Measurements from ENCODE around the gene SUPT3H.

Gene SUPT3H

GRCh38 chr6:45398075-45398813 is 20.5 kb upstream of the SUPT3H start:
- in situ Hi-C loops (cut with MboI; ENCODE audit: low sequenced_read_pairs), result no loop called here

GRCh38 chr6:45394586-45395095 is 16.9 kb upstream of the SUPT3H start:
- in situ Hi-C loops (cut with MboI; ENCODE audit: low sequenced_read_pairs), result no loop called here

- in situ Hi-C loops (cut with MboI; ENCODE audit: low sequenced_read_pairs), result no loop called here
These were observed 10.6 kb upstream of the SUPT3H start for GRCh38 chr6:45388328-45388727.

- in situ Hi-C loops (cut with MboI; ENCODE audit: low sequenced_read_pairs), result no loop called here
These were observed 9.5 kb upstream of the SUPT3H start for GRCh38 chr6:45387236-45387635.

DNA sequence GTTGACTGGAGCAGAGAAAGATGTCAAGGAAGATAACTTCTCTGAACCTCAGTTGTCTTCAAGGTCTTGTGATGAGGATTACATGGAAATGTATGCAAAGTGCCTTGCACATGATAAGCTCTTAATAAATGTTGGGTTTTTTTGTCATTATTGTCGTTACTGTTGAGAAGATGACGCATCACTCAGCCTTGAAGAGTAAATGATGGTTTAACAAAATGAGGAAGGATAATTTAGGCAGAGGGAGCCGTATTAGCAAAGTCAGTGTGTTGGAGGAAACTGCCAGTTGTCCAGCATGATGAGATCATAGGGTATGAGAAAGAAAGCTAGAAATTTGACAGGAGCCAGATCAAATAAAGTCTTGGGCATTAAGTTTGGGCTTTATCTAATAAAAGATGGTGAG is 8.8 kb upstream of the SUPT3H start:
- in situ Hi-C loops (cut with MboI; ENCODE audit: low sequenced_read_pairs), result no loop called here

- in situ Hi-C loops (cut with MboI; ENCODE audit: low sequenced_read_pairs), result no loop called here
These were observed 4.7 kb upstream of the SUPT3H start for GRCh38 chr6:45382391-45382790.

- in situ Hi-C loops (cut with MboI; ENCODE audit: low sequenced_read_pairs), result no loop called here
These were observed 696 bp upstream of the SUPT3H start for GRCh38 chr6:45378334-45378926.

DNA sequence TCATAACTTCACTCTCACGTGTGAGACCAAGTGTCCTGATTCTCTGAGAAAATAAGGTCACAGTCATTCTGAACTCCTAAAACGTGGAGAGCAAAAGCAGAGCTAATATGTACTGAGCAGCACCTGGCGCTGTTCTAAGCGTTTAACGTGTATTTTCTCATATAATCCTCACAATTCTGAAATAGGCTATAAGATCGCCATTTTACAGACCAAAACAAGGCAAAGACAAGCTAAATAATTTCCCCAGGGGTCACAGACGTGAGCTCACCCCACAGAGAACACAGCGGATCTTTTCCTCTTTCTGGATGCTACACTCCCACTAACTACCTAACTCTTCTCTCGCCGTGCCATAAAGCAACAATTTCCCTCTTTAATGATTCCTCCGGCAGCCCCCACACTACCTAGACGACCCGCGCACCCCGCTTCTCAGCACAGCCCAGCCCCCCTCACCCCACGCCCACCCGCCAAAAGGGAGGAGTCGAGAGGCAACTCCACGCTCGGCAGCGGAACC is 636 bp downstream of the SUPT3H start:
- in situ Hi-C loops (cut with MboI; ENCODE audit: low sequenced_read_pairs), result no loop called here

- in situ Hi-C loops (cut with MboI; ENCODE audit: low sequenced_read_pairs), result no loop called here
These were observed 1.3 kb downstream of the SUPT3H start for GRCh38 chr6:45376310-45377042.

DNA sequence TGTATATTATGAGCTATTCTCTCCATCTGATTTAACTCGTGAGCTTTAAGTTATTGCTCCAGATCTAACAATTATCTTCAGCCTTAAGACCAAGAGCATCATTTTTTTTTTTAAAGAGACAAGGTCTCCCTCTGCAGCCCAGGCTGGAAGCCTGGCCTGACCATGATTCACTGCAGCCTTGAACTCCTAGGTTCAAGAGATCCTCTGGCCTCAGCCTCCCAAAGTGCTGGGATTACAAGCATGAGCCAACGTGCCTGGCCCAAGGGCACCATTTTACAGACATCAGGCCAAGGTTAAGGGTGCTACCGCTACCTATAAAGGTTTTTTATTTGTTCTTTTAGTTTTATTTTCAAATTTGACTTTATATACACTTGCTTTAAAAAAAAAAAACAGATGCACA is 2.3 kb downstream of the SUPT3H start:
- in situ Hi-C loops (cut with MboI; ENCODE audit: low sequenced_read_pairs), result no loop called here

DNA sequence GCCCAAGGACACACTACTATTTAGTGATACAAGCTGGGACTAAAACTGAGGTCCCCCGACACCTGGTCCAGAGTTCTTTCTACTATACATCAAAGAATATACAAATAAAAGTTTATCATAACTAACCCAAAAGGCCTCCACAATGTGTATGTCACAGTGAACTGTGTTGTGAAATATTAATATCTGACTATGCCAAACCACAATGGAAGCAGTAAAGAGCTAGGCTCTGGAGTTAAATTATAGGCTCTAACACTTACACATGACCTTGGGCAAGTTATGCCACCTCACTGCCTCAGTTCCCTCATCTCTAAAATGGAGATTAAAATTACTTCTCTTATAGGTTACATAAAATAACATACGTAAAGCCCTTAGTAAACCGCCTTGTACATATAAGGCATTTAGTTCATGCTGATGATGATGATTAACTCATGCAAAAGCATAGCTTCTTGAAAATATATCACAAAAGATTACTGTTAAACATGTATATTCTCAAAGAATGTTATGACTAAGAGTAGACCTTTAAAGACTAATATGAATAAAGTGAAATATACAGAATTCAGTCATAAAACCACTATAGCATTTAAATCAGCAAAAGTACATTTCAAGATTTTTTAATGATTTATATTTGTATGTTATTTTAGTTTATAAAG is 5.7 kb downstream of the SUPT3H start:
- in situ Hi-C loops (cut with MboI; ENCODE audit: low sequenced_read_pairs), result no loop called here

- in situ Hi-C loops (cut with MboI; ENCODE audit: low sequenced_read_pairs), result no loop called here
These were observed 7.9 kb downstream of the SUPT3H start for GRCh38 chr6:45369870-45370269.

- in situ Hi-C loops (cut with MboI; ENCODE audit: low sequenced_read_pairs), result no loop called here
These were observed 9.7 kb downstream of the SUPT3H start for GRCh38 chr6:45367999-45368398.

GRCh38 chr6:45366534-45366933 is 11.2 kb downstream of the SUPT3H start:
- in situ Hi-C loops (cut with MboI; ENCODE audit: low sequenced_read_pairs), result no loop called here

- in situ Hi-C loops (cut with MboI; ENCODE audit: low sequenced_read_pairs), result no loop called here
These were observed 12.7 kb downstream of the SUPT3H start for GRCh38 chr6:45365036-45365435.

GRCh38 chr6:45364466-45364865 is 13.3 kb downstream of the SUPT3H start:
- in situ Hi-C loops (cut with MboI; ENCODE audit: low sequenced_read_pairs), result no loop called here

- in situ Hi-C loops (cut with MboI; ENCODE audit: low sequenced_read_pairs), result no loop called here
These were observed 24.1 kb downstream of the SUPT3H start for GRCh38 chr6:45353654-45354053.

DNA sequence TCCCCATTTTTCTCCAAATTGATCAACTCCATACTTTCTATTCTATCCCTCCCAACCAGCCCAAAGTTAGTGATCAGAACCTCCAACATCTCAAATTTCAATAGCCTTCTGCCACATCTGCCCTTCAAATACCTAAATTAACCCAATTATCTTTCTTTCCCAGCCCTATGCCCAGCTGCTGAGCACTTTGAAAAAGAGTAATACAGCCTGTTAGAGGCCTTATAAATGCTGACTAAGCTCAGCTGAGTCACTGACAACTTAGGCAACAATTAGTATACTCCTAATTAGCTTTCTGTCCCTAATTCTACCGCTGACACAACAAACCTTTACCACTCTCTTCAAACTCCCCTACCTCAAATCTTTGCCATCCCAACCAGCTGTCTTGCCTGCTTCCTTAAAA is 26.1 kb downstream of the SUPT3H start:
- in situ Hi-C loops (cut with MboI; ENCODE audit: low sequenced_read_pairs), result no loop called here

DNA sequence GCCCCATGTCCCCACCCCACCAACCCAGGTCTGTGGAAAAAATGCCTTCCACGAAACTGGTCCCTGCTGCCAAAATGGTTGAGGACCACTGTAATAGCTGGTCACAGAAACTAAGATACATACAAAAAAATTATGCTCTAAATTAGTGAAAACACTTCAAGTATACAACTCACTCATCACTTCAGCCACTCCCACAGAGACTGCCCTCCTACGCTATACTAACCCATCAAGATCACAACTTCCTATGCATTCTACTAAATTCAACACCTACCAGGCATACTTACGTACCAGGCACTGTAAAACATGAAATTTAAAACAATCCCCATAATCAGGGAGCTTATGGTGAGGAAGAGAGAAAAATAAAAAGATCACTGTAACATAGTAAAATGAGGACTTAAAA is 26.7 kb downstream of the SUPT3H start:
- in situ Hi-C loops (cut with MboI; ENCODE audit: low sequenced_read_pairs), result no loop called here

- in situ Hi-C loops (cut with MboI; ENCODE audit: low sequenced_read_pairs), result no loop called here
These were observed 27.5 kb downstream of the SUPT3H start for GRCh38 chr6:45350186-45350710.

- in situ Hi-C loops (cut with MboI; ENCODE audit: low sequenced_read_pairs), result no loop called here
These were observed 32.8 kb downstream of the SUPT3H start for GRCh38 chr6:45344900-45345299.

All from HL-60/S4 (cell line).